Measurements from ENCODE around the gene PLET1.
"Not testable (repeated sequence)": the region's sequence is repeated elsewhere in the genome, so short reads cannot be mapped to it uniquely, and the experiment has no call there.

The PLET1 gene

GRCh38 chr11:112199101-112199500, 61.6 kb downstream of the PLET1 start:
- H3K27ac Mint-ChIP-seq; H3K4me3 Mint-ChIP-seq; ATAC-seq (replicated peaks); H3K9me3 Mint-ChIP-seq; DNase-seq; H3K4me1 Mint-ChIP-seq; H3K36me3 Mint-ChIP-seq; H3K27me3 Mint-ChIP-seq: not testable (repeated sequence)
